K562 (cell line): ENCODE data around the gene PPDPF. TPM values are rescaled to one million over a fixed set of nuclear protein-coding genes. Genes with fewer than 3 reads are reported as not detected.
A peak's percentile ranks its signal among the peaks of the same experiment; 100 is the strongest.

ENCODE experiments used
- BCL6 ChIP-seq: fragments of 250-450 bp; sonication (Bioruptor Pico); IDR thresholded peaks from 2 replicates; pipeline ENCODE4 v1.4.0; 2020
- CXXC5 ChIP-seq: fragments of 250-450 bp; sonication (Bioruptor Pico); IDR thresholded peaks from 2 replicates; pipeline ENCODE4 v1.8.0; 2022; ENCODE audit warnings: inconsistent platforms, mild to moderate bottlenecking, moderate library complexity
- DIDO1 ChIP-seq: fragments of 450-650 bp; IDR thresholded peaks from 2 replicates; pipeline ENCODE4 v1.6.1; 2016; ENCODE audit warnings: low read depth, missing biosample characterization, missing genetic modification characterization
- DPF2 ChIP-seq: fragments of 450-650 bp; IDR thresholded peaks from 2 replicates; pipeline ENCODE4 v1.6.1; 2016
- GABPB1 ChIP-seq: sonication (generic); formaldehyde crosslinking; IDR thresholded peaks from 2 replicates; pipeline ENCODE4 v1.8.0; 2022; ENCODE audit warnings: mild to moderate bottlenecking, missing genetic modification reagents
- HDGF ChIP-seq: fragments of 450-650 bp; IDR thresholded peaks from 2 replicates; pipeline ENCODE4 v1.6.1; 2016
- HMBOX1 ChIP-seq: sonication (generic); IDR thresholded peaks from 2 replicates; pipeline ENCODE4 v1.6.1; 2016
- HMGN3 ChIP-seq: IDR thresholded peaks from 2 replicates; pipeline ENCODE4 v1.6.1; 2011; ENCODE audit warnings: borderline replicate concordance, low read depth, mild to moderate bottlenecking, mixed read lengths, low read length; ENCODE audit not compliant: insufficient read length; ENCODE audit errors: extremely low read depth
- HNRNPK ChIP-seq: fragments of 200-400 bp; formaldehyde crosslinking; IDR thresholded peaks from one replicate; pipeline ENCODE4 v1.6.1; 2018; ENCODE audit warnings: mild to moderate bottlenecking, low read depth, low read length; ENCODE audit not compliant: poor library complexity, severe bottlenecking
- HOXB6 ChIP-seq: fragments of 250-450 bp; sonication (Bioruptor Pico); IDR thresholded peaks from 2 replicates; pipeline ENCODE4 v1.5.1; 2022; ENCODE audit warnings: mild to moderate bottlenecking, borderline replicate concordance
- KDM5B ChIP-seq: fragments of 200-600 bp; sonication (generic); IDR thresholded peaks from 2 replicates; pipeline ENCODE4 v1.6.1; 2012; ENCODE audit warnings: low read depth, mild to moderate bottlenecking, moderate library complexity, low read length, control low read depth, inconsistent platforms; ENCODE audit not compliant: insufficient replicate concordance
- NRF1 ChIP-seq, 2 experiments: fragments of 450-650 bp; IDR thresholded peaks in 1 of 2; conservative IDR thresholded peaks in 1 of 2; 2 replicates each; pipeline ENCODE4 v1.6.1; 2014; ENCODE audit warnings: mild to moderate bottlenecking in 2 of 2
- PHB ChIP-seq: fragments of 250-450 bp; sonication (Bioruptor Pico); IDR thresholded peaks from 2 replicates; pipeline ENCODE4 v1.5.0; 2021
- POLR2G ChIP-seq: fragments of 200-400 bp; formaldehyde crosslinking; IDR thresholded peaks from 2 replicates; pipeline ENCODE4 v1.6.1; 2017; ENCODE audit warnings: low read depth, mild to moderate bottlenecking, antibody characterized with exemption, low read length, moderate library complexity
- PRMT5 ChIP-seq: sonication (generic); formaldehyde crosslinking; IDR thresholded peaks from 2 replicates; pipeline ENCODE4 v1.5.0; 2020; ENCODE audit warnings: missing genetic modification reagents
- PTBP1 ChIP-seq: fragments of 200-400 bp; formaldehyde crosslinking; IDR thresholded peaks from 2 replicates; pipeline ENCODE4 v1.6.1; 2017; ENCODE audit warnings: low read depth, low read length
- RB1 ChIP-seq: fragments of 450-650 bp; IDR thresholded peaks from 2 replicates; pipeline ENCODE4 v1.6.1; 2017; ENCODE audit warnings: low read depth, mild to moderate bottlenecking
- RBFOX2 ChIP-seq: fragments of 200-400 bp; formaldehyde crosslinking; IDR thresholded peaks from 2 replicates; pipeline ENCODE4 v1.6.1; 2017; ENCODE audit warnings: low read depth, mild to moderate bottlenecking, low read length, moderate library complexity
- RBM14 ChIP-seq: fragments of 200-400 bp; formaldehyde crosslinking; IDR thresholded peaks from 2 replicates; pipeline ENCODE4 v1.6.1; 2018; ENCODE audit warnings: low read depth, mild to moderate bottlenecking, low read length, moderate library complexity, borderline replicate concordance; ENCODE audit not compliant: insufficient read depth
- RCOR1 ChIP-seq, 2 experiments: IDR thresholded peaks; 2 replicates each; pipeline ENCODE4 v1.6.1; 2012; ENCODE audit warnings: low read depth in 2 of 2, low read length in 2 of 2, borderline replicate concordance in 1 of 2, improper control_type of control experiment in 1 of 2
- SOX6 ChIP-seq: fragments of 450-650 bp; IDR thresholded peaks from 2 replicates; pipeline ENCODE4 v1.6.1; 2014; ENCODE audit warnings: mild to moderate bottlenecking
- SRF ChIP-seq, 2 experiments: fragments of 250-450, 450-650 bp in 1 of 2; sonication (Bioruptor Pico) in 1 of 2; sonication (generic) in 1 of 2; formaldehyde crosslinking; IDR thresholded peaks; 2 replicates each; pipeline versions ENCODE4 v1.5.0 to v1.5.1; 2020 to 2022; ENCODE audit warnings: mild to moderate bottlenecking in 1 of 2, missing genetic modification reagents in 1 of 2
- ZBTB7A ChIP-seq: IDR thresholded peaks from 2 replicates; pipeline ENCODE4 v1.6.1; 2011; ENCODE audit warnings: low read depth, mild to moderate bottlenecking, low read length, moderate library complexity, borderline replicate concordance; ENCODE audit not compliant: control insufficient read depth
- ZNF146 ChIP-seq: IDR thresholded peaks from one replicate; pipeline ENCODE4 v1.6.1; 2018; ENCODE audit warnings: missing compliant biosample characterization; ENCODE audit not compliant: unreplicated experiment
- ZNF384 ChIP-seq: IDR thresholded peaks from 2 replicates; pipeline ENCODE4 v1.6.1; 2012; ENCODE audit warnings: low read depth, low read length, improper control_type of control experiment
- ZNF75A ChIP-seq: fragments of 450-650 bp; formaldehyde crosslinking; IDR thresholded peaks from 2 replicates; pipeline ENCODE4 v1.4.0; 2020; ENCODE audit warnings: mild to moderate bottlenecking
- polyA plus RNA-seq, 8 experiments: library from polyadenylated mRNA; depleted of rRNA in 4 of 8; stranded (reverse) in 5 of 8; unstranded in 3 of 8; fragments of >200 nt; fragmentation: Nextera tagmentation in 2 of 8; fragmentation: Illumina TruSeq in 1 of 8; extraction: Ambion mirVana in 2 of 8; extraction: Trizol in 1 of 8; gene quantifications; 2 replicates each; pipeline versions ENCODE4 v1.2.1 to v1.2.3, GENCODE V29; 2011 to 2014; ENCODE audit warnings: inconsistent platforms in 1 of 8, missing spikeins in 1 of 8
- total RNA-seq, 7 experiments: library from RNA; depleted of rRNA in 6 of 7; stranded (reverse); fragments of >200 nt in 6 of 7; fragmentation: Illumina TruSeq in 2 of 7; extraction: Trizol in 2 of 7; gene quantifications; 2 replicates each; pipeline versions ENCODE4 v1.2.1 to v1.2.3, GENCODE V29; 2011 to 2021; ENCODE audit warnings: low replicate concordance in 1 of 7
- TF ChIP-seq, protein P1 (sequence below): fragments of 250-450 bp; sonication (Bioruptor Pico); IDR thresholded peaks from 2 replicates; pipeline ENCODE4 v1.5.0; 2021; ENCODE audit warnings: mild to moderate bottlenecking, borderline replicate concordance

Gene PPDPF
- total and polyA plus RNA-seq, 9 of the 15 experiments (the other 6 are each of a cell fraction or from before 2014, with no cell fraction given): 0.77 to 233 (median 10.5) TPM

GRCh38 chr20:63553251-63553932, 32.8 kb downstream of the PPDPF start (continued):
- no peak for TF ChIP-seq HMBOX1
- no peak for TF ChIP-seq ZNF384
- TF ChIP-seq ZNF75A (CRISPR knock-in tag): no peak
- TF ChIP-seq KDM5B: peak; percentile 52
- TF ChIP-seq DPF2: no peak
- no peak for TF ChIP-seq HOXB6 (CRISPR knock-in tag)
- TF ChIP-seq SOX6: no peak
- peak; percentile 86 to 87 for TF ChIP-seq NRF1 (conservative IDR thresholded peaks at IDR 0.05 in 1 of 2, IDR thresholded peaks at IDR 0.05 in 1 of 2)
- no peak for TF ChIP-seq RBM14
- TF ChIP-seq HMGN3: peak; percentile 74
- no peak for TF ChIP-seq PRMT5 (CRISPR knock-in tag)
- peak; percentile 35 for TF ChIP-seq RBFOX2
- no peak for TF ChIP-seq DIDO1
- 0 out of 2 replicates have a peak, but pooled peaks have one; percentile 50 for TF ChIP-seq RB1
- 0 out of 2 replicates have a peak, but pooled peaks have one; percentile 52 for TF ChIP-seq HDGF
- peak; percentile 1; the same call in 1 of the 2 replicates for TF ChIP-seq GABPB1 (CRISPR knock-in tag)
- peak; percentile 55 for TF ChIP-seq POLR2G
- TF ChIP-seq, protein P1, sequence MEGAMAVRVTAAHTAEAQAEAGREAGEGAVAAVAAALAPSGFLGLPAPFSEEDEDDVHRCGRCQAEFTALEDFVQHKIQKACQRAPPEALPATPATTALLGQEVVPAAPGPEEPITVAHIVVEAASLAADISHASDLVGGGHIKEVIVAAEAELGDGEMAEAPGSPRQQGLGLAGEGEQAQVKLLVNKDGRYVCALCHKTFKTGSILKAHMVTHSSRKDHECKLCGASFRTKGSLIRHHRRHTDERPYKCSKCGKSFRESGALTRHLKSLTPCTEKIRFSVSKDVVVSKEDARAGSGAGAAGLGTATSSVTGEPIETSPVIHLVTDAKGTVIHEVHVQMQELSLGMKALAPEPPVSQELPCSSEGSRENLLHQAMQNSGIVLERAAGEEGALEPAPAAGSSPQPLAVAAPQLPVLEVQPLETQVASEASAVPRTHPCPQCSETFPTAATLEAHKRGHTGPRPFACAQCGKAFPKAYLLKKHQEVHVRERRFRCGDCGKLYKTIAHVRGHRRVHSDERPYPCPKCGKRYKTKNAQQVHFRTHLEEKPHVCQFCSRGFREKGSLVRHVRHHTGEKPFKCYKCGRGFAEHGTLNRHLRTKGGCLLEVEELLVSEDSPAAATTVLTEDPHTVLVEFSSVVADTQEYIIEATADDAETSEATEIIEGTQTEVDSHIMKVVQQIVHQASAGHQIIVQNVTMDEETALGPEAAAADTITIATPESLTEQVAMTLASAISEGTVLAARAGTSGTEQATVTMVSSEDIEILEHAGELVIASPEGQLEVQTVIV (CRISPR knock-in tag): no peak
- no peak for TF ChIP-seq RCOR1 (IDR thresholded peaks at IDR 0.05; ENCODE audit: borderline replicate concordance in 1 of 2, low read depth in 2 of 2, low read length in 2 of 2)
- TF ChIP-seq PTBP1: no peak
- peak; percentile 10; the same call in 1 of the 2 replicates for TF ChIP-seq ZBTB7A
- no peak for TF ChIP-seq HNRNPK
- TF ChIP-seq SRF (CRISPR knock-in tag; IDR thresholded peaks at IDR 0.05): no peak
- TF ChIP-seq CXXC5 (CRISPR knock-in tag): 0 out of 2 replicates have a peak, but pooled peaks have one; percentile 61
- TF ChIP-seq BCL6 (CRISPR knock-in tag): no peak
- TF ChIP-seq ZNF146 (CRISPR knock-in tag): no peak
- no peak for TF ChIP-seq PHB (CRISPR knock-in tag)
